ENCODE measurements around the gene ZNF18. TPM values are rescaled to one million over a fixed set of nuclear protein-coding genes. Genes with fewer than 3 reads are reported as not detected.

Gene ZNF18, protein sequence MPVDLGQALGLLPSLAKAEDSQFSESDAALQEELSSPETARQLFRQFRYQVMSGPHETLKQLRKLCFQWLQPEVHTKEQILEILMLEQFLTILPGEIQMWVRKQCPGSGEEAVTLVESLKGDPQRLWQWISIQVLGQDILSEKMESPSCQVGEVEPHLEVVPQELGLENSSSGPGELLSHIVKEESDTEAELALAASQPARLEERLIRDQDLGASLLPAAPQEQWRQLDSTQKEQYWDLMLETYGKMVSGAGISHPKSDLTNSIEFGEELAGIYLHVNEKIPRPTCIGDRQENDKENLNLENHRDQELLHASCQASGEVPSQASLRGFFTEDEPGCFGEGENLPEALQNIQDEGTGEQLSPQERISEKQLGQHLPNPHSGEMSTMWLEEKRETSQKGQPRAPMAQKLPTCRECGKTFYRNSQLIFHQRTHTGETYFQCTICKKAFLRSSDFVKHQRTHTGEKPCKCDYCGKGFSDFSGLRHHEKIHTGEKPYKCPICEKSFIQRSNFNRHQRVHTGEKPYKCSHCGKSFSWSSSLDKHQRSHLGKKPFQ
- total RNA-seq = 9.8 and 10.1 TPM in 2 replicates

DNA sequence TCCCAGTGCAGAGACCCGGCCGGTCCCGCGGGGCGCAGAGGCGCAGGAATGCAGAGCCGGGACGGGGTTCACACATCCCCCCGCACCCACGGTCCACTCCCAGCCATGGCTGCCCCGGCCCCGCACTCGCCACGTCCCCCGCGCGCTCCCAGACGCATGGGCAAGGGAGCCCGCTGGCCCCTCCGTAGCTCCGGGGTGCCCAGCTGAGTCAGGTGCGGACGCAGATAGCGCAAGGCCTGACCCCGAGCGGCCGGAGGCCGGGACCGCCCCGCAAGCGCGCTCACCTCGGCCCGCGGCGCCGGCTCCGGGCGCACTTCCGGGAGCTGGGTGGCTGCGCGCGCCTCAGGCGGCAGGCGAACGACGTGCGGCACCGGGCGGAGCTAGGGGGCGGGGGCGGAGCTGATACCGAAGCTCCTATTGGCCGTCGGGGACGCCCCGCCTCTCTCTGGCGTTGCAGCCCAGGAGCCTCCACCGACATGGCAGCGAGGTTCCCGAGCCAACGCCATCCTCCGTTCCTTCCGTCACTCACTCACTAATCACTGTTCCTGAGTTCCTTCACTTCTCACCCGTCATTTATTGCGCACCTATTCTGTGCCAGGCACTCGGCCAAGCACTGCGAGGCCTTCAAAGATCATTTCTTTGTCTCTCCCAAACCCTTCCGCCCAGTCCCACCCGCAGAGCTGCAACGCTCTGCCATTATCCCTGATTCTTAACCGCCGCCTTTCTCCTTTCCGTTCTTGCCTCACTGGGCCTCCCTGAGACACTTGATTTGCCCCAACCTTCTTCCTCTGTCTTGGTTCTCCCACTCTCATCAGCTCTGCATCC lies at the start of gene ZNF18:
ZNF18 (minus strand) TSS at position 329 of the 825 bp plus-strand sequence. CDS start 4,646 bp downstream, outside the sequence.

DNA sequence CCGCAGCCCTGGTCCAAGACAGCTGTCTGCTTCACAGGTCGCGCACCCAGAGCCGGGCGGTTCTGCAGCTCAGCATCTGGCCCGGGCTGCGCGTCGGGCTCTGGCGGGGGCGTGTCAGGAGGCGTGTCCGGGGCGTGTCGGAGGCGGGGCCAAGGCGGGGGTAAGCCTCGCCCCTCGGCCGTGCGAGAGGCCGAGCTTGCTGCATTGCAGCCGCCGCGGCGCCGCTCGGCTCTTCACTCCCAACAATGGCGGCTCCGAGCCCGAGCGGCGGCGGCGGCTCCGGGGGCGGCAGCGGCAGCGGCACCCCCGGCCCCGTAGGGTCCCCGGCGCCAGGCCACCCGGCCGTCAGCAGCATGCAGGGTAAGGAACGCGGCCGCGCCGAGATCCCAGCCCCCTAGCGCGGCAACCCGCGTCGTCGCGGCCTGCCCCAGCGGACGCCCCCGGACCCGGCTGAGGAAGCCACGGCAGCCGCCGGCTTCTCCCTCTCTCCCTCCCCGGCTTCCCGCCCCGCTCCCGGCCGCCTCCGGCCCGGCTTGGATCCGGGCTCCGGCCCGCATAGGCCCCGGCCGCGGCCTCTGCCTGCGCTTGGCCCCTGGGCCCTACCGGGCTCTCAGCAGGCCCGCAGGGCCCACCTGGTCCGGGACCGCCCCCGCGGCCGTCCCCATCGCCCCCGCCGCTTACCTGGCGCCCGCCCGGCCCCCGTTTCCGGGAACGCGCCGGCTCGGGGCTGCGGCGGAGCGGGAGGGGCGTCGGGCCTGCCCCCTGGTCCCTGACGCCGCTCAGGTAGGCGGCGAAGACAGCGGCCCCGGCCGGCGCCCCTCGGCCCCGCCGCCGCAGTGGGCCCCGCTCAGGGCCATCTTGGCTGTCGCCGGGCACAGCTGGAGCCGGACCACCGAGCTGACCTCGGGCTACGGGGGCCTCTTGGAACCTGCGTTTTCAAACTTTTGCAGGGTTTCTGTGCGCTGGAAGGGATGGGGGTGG lies 23.7 kb upstream of the ZNF18 start, which contains the start of gene MAP2K4:
MAP2K4 (plus strand) TSS at position 236 of the 981 bp plus-strand sequence; CDS start at position 246, 10 bp downstream.

Small RNA genes lying within 50 kb of the gene (small RNA-seq; reads per million reads assigned to genes)
- gene RNU11-2P = not detected

Other genes with a start within 250 kb of the ZNF18 start
- gene MAP2K4, start 23.4 kb upstream of the ZNF18 start, total RNA-seq = 43.5 and 45.1 TPM in 2 replicates